ENCODE results near the gene GRIN1.

Gene GRIN1

GRCh38 chr9:137204731-137205125 lies 65.8 kb downstream of the GRIN1 start:
- no peak for TF ChIP-seq CTCF (conservative IDR thresholded peaks at IDR 0.05)

DNA sequence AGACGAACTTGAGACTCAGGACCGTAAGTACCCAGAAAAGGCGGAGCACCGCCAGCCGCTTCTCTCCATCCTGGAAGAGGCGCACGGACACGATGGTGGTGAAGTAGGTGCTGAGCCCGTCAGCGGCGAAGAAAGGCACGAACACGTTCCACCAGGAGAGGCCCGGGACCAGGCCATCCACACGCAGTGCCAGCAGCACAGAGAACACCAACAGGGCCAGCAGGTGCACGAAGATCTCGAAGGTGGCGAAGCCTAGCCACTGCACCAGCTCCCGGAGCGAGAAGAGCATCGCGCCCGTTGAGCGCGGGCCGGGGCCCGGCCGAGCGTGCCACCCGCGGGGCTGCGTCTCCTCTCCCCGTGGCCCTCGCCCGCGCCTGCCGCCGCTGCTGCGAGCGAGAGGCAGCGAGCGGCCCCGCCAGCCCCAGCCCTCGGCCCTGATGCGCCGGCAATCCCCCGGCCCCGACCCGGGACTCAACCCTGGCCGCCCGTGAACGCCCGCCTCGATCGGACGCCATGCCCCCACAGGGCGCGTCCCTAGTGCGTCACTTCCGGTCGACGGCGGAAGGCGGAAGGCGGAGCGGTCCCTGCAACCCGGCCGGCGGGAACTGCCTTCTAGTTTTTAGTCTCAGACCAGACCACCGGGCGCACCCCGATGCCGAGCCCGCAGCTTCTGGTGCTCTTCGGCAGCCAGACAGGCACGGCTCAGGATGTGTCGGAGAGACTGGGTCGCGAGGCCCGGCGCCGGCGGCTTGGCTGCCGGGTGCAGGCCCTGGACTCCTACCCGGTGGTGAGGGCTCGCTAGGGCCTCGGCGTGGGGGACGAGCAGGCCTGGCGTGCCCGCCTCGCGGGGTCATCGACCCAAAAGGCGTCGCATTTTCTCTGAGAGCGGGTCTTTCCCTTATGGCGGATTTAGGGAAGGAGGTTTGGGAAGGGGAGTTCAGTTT lies 66.4 kb downstream of the GRIN1 start, which contains the start of the genes NDOR1 and TMEM203:
NDOR1 (plus strand) TSS at position 575 of the 944 bp plus-strand sequence; CDS start at position 653, 78 bp downstream.
TMEM203 (minus strand) TSS at position 523 of the 944 bp plus-strand sequence; CDS start at position 289, 234 bp downstream.
- TF ChIP-seq CTCF (conservative IDR thresholded peaks at IDR 0.05) = no peak
- peak within 1 kb of the TSS; percentile 85 for H3K27ac ChIP-seq

More at GRCh38 chr9:137204731-137205125, 65.8 kb downstream of the GRIN1 start:
- H3K27ac ChIP-seq = peak overlapping the region; percentile 85

DNA sequence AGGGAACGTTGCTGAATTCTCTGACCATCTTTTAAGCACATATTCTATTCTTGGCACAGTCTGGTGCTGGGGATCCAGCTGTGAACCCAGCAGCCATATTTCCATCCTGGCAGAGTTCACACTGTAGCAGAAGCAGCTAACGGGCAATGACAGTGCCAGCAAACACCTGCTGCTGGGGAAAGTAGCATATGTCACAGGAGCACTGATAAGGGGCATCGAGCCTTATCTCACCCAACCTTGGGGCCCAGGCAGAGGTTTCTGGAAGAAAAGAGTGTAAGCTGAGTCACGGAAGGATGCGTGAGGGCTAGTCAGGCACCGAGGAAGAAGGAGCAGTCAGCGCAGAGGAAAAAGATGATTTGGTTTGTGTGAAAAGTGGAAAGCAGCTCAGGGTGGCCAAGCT lies 67.6 kb downstream of the GRIN1 start:
- peak overlapping the region; percentile 85; the same call in 1 of the 2 replicates for H3K27ac ChIP-seq
- no peak for TF ChIP-seq CTCF (conservative IDR thresholded peaks at IDR 0.05)

- H3K27ac ChIP-seq = no peak overlapping the region
- TF ChIP-seq CTCF (conservative IDR thresholded peaks at IDR 0.05) = no peak
These were observed 72.6 kb downstream of the GRIN1 start for GRCh38 chr9:137211532-137211931.

- no peak overlapping the region for H3K27ac ChIP-seq
These were observed 73.6 kb downstream of the GRIN1 start for GRCh38 chr9:137212520-137212919.

GRCh38 chr9:137213160-137214060 lies 74.5 kb downstream of the GRIN1 start:
- peak; percentile 30 for TF ChIP-seq CTCF (conservative IDR thresholded peaks at IDR 0.05)
- no peak overlapping the region for H3K27ac ChIP-seq

More at GRCh38 chr9:137212520-137212919, 73.6 kb downstream of the GRIN1 start:
- no peak for TF ChIP-seq CTCF (conservative IDR thresholded peaks at IDR 0.05)

- no peak overlapping the region for H3K27ac ChIP-seq
- TF ChIP-seq CTCF (conservative IDR thresholded peaks at IDR 0.05) = no peak
These were observed 75.7 kb downstream of the GRIN1 start for GRCh38 chr9:137214620-137215019.
